HFF-Myc (cell line): ENCODE measurements around the gene INPP5A.

Source experiments
- DNase-seq: peaks from one replicate; pipeline ENCODE4 v3.0.0-alpha.2; 2011; ENCODE audit warnings: low read depth; ENCODE audit errors: extremely low read depth
- H3K4me3 ChIP-seq: replicated peaks from 2 replicates; pipeline ENCODE4 v1.5.1; 2011; ENCODE audit warnings: low read depth, mild to moderate bottlenecking, control low read depth, low read length
- TF ChIP-seq, protein P1 (sequence below): IDR thresholded peaks from 2 replicates; pipeline ENCODE4 v1.5.1; 2012; ENCODE audit warnings: mild to moderate bottlenecking, low read depth, low read length, control low read depth; ENCODE audit errors: missing control alignments

INPP5A gene

DNA sequence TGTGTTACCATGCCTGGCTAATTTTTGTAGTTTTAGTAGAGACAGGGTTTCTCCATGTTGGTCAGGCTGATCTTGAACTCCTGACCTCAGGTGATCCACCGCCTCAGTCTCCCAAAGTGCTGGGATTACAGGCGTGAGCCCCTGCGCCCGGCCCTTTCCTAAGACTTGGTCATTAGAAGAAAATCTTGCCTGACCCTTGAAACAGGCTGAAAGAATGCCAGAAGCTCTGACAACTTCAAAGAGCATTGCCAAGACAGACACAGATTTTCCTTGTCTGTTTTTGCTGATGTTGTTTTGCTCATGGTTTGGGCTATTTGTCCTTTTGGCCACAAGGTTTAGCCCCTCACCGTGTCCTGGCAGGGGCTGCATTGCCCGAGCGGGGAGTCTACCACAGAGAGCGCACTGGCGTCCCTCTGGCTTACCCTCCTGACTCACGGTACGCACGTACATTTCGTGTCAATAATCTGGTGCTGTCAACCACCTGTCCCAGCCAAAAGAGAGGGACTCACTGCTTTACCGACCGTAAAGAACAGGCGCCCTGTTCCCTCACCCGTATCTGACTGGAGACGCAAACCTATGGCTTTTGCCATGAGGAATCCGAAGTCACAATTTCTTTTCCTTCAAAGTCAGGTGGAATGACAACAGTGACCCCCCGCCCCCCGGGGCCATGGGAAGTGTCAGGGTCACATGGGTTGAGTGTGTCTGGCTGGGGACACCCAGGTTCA, 10.1 kb upstream of the INPP5A start:
- H3K4me3 ChIP-seq: no peak overlapping the region
- TF ChIP-seq, protein P1, sequence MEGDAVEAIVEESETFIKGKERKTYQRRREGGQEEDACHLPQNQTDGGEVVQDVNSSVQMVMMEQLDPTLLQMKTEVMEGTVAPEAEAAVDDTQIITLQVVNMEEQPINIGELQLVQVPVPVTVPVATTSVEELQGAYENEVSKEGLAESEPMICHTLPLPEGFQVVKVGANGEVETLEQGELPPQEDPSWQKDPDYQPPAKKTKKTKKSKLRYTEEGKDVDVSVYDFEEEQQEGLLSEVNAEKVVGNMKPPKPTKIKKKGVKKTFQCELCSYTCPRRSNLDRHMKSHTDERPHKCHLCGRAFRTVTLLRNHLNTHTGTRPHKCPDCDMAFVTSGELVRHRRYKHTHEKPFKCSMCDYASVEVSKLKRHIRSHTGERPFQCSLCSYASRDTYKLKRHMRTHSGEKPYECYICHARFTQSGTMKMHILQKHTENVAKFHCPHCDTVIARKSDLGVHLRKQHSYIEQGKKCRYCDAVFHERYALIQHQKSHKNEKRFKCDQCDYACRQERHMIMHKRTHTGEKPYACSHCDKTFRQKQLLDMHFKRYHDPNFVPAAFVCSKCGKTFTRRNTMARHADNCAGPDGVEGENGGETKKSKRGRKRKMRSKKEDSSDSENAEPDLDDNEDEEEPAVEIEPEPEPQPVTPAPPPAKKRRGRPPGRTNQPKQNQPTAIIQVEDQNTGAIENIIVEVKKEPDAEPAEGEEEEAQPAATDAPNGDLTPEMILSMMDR: no peak
- DNase-seq: no peak

DNA sequence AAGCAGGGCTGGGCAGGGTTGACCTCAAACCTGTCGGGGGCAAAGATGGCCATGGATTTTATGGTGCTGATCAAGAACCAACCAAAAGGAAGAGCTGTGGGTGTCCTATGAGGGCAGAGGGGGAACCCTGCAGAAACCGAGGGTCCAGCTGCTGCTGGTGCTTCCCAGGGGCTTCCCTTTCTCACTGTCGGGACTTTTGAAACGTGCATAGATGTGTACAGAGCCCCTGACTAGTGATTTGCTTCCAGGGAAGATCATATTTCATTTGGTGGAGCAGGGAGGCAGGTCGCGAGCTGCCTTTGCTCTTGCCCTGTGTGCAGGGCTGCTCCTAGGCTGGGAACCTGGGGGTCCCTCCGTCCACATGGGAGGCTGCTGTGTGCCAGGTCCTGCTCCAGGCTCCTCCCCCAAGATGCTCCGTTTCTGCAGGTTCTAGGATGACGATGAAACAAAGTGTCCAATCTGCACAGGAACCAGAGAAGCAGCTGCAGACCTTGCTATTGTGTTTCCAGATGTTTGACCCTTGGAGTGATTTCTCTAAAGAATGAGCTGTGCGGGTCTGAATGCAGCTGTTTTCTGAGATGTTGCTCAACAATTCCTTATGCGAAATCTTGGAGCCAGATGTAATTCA, 9.4 kb upstream of the INPP5A start:
- H3K4me3 ChIP-seq: no peak overlapping the region
- DNase-seq: peak; percentile 74

DNA sequence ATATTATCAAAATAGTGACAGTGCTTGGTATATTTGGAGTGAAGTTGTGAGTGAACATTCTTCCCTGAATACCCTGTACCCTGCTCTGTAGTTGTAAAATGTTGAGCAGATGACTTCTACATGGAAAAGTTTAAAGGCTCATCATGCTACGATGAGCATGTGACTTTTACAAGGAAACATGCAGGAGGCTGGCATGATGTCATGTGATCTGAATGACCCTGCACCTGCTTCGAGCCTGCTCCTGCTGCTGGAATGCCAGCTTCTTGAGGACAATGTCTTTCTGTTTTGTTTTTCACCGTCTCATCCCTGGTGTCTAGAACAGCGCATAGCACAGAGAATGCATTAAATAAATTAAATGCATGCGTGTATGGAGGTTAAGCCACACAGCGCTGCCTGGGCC, 5.4 kb upstream of the INPP5A start:
- H3K4me3 ChIP-seq: no peak overlapping the region
- DNase-seq: no peak
- TF ChIP-seq, protein P1: no peak

More for the DNA sequence above, 9.4 kb upstream of the INPP5A start:
- TF ChIP-seq, protein P1: no peak

GRCh38 chr10:132532749-132533560, 4.6 kb upstream of the INPP5A start:
- H3K4me3 ChIP-seq: no peak overlapping the region
- peak; percentile 87 for DNase-seq
- TF ChIP-seq, protein P1: no peak

- H3K4me3 ChIP-seq: no peak overlapping the region
- no peak for DNase-seq
- TF ChIP-seq, protein P1: no peak
Observed at GRCh38 chr10:132533571-132534260, 3.9 kb upstream of the INPP5A start.

DNA sequence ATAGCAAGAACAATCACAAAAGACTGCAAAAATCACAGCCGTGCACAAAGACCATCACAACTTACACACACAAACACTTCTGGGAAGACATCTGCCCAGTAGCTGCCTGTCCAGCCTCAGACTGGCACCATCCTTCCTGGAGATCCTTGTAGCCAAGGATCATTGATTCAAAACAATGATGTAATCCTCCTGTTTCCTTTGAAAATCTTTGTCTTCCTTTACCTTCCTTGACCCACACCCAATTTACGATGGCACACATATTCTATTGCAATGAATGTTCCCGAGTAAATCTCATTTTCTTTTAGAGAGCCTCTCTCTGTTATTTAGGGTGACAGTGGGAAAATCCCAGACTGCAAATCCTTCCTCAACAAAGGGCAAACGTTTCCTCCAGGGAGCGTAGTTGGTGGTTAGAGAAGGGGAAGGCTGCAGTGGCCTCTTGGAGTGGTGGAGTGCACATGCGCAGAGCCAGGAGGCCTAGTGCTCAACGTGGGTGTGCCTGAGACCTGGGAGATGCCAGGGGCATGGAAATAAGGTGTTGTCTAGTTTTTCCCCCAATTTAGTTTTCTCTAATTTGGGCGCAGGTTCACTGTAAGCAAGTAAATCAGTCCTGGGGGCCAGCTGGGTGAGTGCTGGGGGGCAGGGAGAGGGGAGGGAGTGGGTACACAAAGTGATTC, 3.1 kb upstream of the INPP5A start:
- TF ChIP-seq, protein P1: no peak
- H3K4me3 ChIP-seq: no peak overlapping the region
- DNase-seq: no peak
